Measurements from ENCODE around the gene PDE9A.

DNA sequence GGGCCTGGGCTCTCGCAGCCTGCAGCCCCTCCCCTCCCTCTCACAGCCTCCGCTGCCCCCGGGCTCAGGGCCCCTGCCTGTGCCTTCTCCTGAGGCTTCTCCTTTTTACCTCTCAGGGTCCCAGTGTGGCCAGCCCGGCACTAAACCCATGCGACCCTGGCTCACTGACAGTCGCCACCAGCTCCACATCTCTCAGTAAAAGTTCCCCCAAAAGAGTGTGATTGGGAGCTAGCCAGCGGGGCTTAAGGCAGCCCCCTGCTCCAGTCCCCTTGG lies 26.6 kb downstream of the PDE9A start:
- no peak for TF ChIP-seq POLR2A (IDR thresholded peaks at IDR 0.05; ENCODE audit: low read depth, low read length)
- no peak for TF ChIP-seq TAF1 (IDR thresholded peaks at IDR 0.05; ENCODE audit: borderline replicate concordance, low read depth, low read length)
- no peak for TF ChIP-seq POLR2AphosphoS5 (IDR thresholded peaks at IDR 0.05; ENCODE audit: low read depth, low read length)

All from GM12892 (cell line).